Measurements from ENCODE around the gene LIMS1. TPM values are rescaled to one million over a fixed set of nuclear protein-coding genes. Genes with fewer than 3 reads are reported as not detected.

The LIMS1 gene
- polyA plus RNA-seq, 3 donors: 44.0 to 130 (median 124) TPM

DNA sequence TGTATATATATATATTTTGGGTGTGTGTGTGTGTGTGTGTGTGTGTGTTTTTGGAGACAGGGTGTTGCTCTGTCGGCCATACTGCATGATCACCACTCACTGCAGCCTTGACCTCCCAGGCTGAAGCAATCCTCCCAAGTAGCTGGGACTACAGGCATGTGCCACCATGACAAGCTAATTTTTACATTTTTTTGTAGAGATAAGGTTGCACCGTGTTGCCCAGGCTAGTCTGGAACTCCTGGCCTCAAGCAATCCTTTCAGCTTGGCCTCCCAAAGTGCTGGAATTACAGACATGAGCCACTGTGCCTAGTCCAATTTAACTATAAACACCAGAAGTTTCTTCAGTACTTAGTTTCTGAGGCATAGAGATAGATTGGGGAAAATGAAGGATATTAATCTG is 18.3 kb downstream of the LIMS1 start:
- Mint-ChIP-seq H3K4me3 (no peak overlapping the region), H3K36me3 (peaks cover 0 to 3% of the 10 kb centered on the region in 2 donors)

DNA sequence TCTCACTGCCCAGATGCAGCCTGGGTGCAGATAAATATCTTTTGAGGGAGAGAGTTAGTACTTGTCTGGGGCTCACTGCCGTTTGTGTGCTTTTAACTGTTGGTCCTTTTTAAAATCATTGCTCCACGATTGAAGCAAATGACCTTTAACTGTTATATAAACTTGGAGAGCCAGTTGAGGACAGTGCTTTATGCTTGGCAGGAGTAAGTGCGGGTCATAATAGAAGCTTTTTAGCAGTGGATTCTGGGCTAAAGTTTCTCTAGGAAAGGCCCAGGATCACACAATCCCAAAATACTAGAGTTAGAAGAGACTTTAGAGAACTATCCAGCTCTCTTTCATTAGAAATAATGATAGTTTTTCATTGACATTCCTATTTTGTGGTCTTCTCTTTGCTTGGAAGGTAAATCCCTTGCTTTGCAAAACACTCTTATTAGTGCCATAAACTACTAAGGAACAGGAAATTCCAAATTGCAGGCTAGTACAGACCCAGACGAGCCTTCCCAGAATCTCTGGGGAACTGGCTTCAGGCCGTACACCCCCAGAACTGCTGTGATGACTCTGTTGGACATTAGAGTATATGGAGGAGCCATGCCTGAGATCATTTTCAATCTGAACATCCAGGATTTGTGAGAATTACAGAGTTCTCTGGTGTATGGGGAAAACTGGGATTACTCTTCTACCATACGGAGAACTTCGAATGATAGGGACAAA is 19.1 kb downstream of the LIMS1 start:
- WGBS (ENCODE audit: insufficient coverage): 93% methylated on average over 3 of the region's 7 CpGs
- Histone ChIP-seq H3K36me3 (replicated peaks in 1 of 2; ENCODE audit: control insufficient read depth in 1 of 2, insufficient read depth in 2 of 2, low read length in 2 of 2) (no peaks in the 10 kb centered on the region), H3K27ac (ENCODE audit: low read depth in 1 of 2, low read length in 2 of 2) (no peak overlapping the region), H3K9ac (ENCODE audit: insufficient read depth, low read length, poor library complexity, severe bottlenecking) (no peak overlapping the region), H3K9me3 (replicated peaks in 1 of 2; ENCODE audit: control insufficient read depth in 1 of 2, insufficient read depth in 1 of 2, low read length in 2 of 2) (no peaks in the 10 kb centered on the region), H4K20me1 (ENCODE audit: insufficient read depth, low read length) (peaks cover 24% of the 10 kb centered on the region), H3K4me1 (ENCODE audit: control insufficient read depth in 1 of 2, insufficient read depth in 2 of 2, low read length in 2 of 2) (no peaks in the 10 kb centered on the region), H3K79me2 (ENCODE audit: insufficient read depth, low read length) (peaks cover 54% of the 10 kb centered on the region), H3K27me3 (ENCODE audit: control insufficient read depth in 2 of 2, insufficient read depth in 2 of 2, low read length in 2 of 2) (no peaks in the 10 kb centered on the region), H3K4me3 (replicated peaks in 1 of 3; ENCODE audit: low read depth in 2 of 3, low read length in 3 of 3) (no peak overlapping the region), H3K4me2 (replicated peaks; ENCODE audit: extremely low read depth, low read length, poor library complexity, severe bottlenecking) (no peak overlapping the region), H2AFZ (ENCODE audit: insufficient read depth, low read depth, low read length, poor library complexity, severe bottlenecking) (no peak overlapping the region)
- Mint-ChIP-seq H3K4me1 (peaks cover 2% of the 10 kb centered on the region), H3K36me3 (peaks cover 0 to 3% of the 10 kb centered on the region in 2 donors), H3K27ac (no peak overlapping the region), H3K4me3 (no peak overlapping the region), H3K27me3 (ENCODE audit: low read depth in 3 of 3) (no peaks in the 10 kb centered on the region), H3K9me3 (no peaks in the 10 kb centered on the region)
- no peak for DNase-seq
- TF ChIP-seq, protein P1, sequence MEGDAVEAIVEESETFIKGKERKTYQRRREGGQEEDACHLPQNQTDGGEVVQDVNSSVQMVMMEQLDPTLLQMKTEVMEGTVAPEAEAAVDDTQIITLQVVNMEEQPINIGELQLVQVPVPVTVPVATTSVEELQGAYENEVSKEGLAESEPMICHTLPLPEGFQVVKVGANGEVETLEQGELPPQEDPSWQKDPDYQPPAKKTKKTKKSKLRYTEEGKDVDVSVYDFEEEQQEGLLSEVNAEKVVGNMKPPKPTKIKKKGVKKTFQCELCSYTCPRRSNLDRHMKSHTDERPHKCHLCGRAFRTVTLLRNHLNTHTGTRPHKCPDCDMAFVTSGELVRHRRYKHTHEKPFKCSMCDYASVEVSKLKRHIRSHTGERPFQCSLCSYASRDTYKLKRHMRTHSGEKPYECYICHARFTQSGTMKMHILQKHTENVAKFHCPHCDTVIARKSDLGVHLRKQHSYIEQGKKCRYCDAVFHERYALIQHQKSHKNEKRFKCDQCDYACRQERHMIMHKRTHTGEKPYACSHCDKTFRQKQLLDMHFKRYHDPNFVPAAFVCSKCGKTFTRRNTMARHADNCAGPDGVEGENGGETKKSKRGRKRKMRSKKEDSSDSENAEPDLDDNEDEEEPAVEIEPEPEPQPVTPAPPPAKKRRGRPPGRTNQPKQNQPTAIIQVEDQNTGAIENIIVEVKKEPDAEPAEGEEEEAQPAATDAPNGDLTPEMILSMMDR (IDR thresholded peaks at IDR 0.05): no peak
- intact Hi-C loops (cut with micrococcal nuclease): no loop called here

More for the DNA sequence above, 18.3 kb downstream of the LIMS1 start:
- Mint-ChIP-seq H3K27me3 (ENCODE audit: low read depth in 3 of 3) (no peaks in the 10 kb centered on the region), H3K27ac (no peak overlapping the region), H3K4me1 (peaks cover 2% of the 10 kb centered on the region), H3K9me3 (no peaks in the 10 kb centered on the region)
- no peaks in the 10 kb centered on the region for H3K27me3 ChIP-seq (ENCODE audit: control insufficient read depth in 2 of 2, insufficient read depth in 2 of 2, low read length in 2 of 2)
- no peak overlapping the region for H3K4me2 ChIP-seq (replicated peaks; ENCODE audit: extremely low read depth, low read length, poor library complexity, severe bottlenecking)
- H3K4me3 ChIP-seq (replicated peaks in 1 of 3; ENCODE audit: low read depth in 2 of 3, low read length in 3 of 3): no peak overlapping the region
- no peak overlapping the region for H3K9ac ChIP-seq (ENCODE audit: insufficient read depth, low read length, poor library complexity, severe bottlenecking)
- no peaks in the 10 kb centered on the region for H3K36me3 ChIP-seq (replicated peaks in 1 of 2; ENCODE audit: control insufficient read depth in 1 of 2, insufficient read depth in 2 of 2, low read length in 2 of 2)
- WGBS (ENCODE audit: insufficient coverage): no CpG with 5 or more reads among the region's 2 CpGs
- peaks cover 24% of the 10 kb centered on the region for H4K20me1 ChIP-seq (ENCODE audit: insufficient read depth, low read length)
- TF ChIP-seq, protein P1 (IDR thresholded peaks at IDR 0.05): no peak
- intact Hi-C loops (cut with micrococcal nuclease): no loop called here
- DNase-seq: no peak
- H2AFZ ChIP-seq (ENCODE audit: insufficient read depth, low read depth, low read length, poor library complexity, severe bottlenecking): no peak overlapping the region
- no peak overlapping the region for H3K27ac ChIP-seq (ENCODE audit: low read depth in 1 of 2, low read length in 2 of 2)
- H3K9me3 ChIP-seq (replicated peaks in 1 of 2; ENCODE audit: control insufficient read depth in 1 of 2, insufficient read depth in 1 of 2, low read length in 2 of 2): no peaks in the 10 kb centered on the region
- H3K79me2 ChIP-seq (ENCODE audit: insufficient read depth, low read length): peaks cover 60% of the 10 kb centered on the region
- no peaks in the 10 kb centered on the region for H3K4me1 ChIP-seq (ENCODE audit: control insufficient read depth in 1 of 2, insufficient read depth in 2 of 2, low read length in 2 of 2)

All from CD14-positive monocyte (primary cell).